IPS-11a (cell line): Measurements from ENCODE around the gene CDH16.
A peak's percentile ranks its signal among the peaks of the same experiment; 100 is the strongest.

ENCODE experiments used
- H3K4me3 ChIP-seq: one replicate; pipeline ENCODE4 v1.5.1; 2013; ENCODE audit warnings: low read depth, low read length, control low read depth

The CDH16 gene

GRCh38 chr16:66930189-66930588, 11.5 kb upstream of the CDH16 start:
- no peak overlapping the region for H3K4me3 ChIP-seq

GRCh38 chr16:66928702-66929388, 10.2 kb upstream of the CDH16 start:
- no peak overlapping the region for H3K4me3 ChIP-seq

- no peak overlapping the region for H3K4me3 ChIP-seq
Measured at GRCh38 chr16:66927918-66928649, 9.4 kb upstream of the CDH16 start.

- H3K4me3 ChIP-seq: no peak overlapping the region
Measured at GRCh38 chr16:66926961-66927436, 8.3 kb upstream of the CDH16 start.

GRCh38 chr16:66926171-66926947, 7.7 kb upstream of the CDH16 start:
- H3K4me3 ChIP-seq: no peak overlapping the region

- peak within 1 kb of the TSS; percentile 33 for H3K4me3 ChIP-seq
Measured at GRCh38 chr16:66925322-66925840, 6.7 kb upstream of the CDH16 start, which contains the start of gene RRAD. RRAD (minus strand) TSS chr16:66925535; CDS start chr16:66925179, 356 bp downstream.

- H3K4me3 ChIP-seq: peak overlapping the region; percentile 33
Measured at GRCh38 chr16:66924527-66925321, 6.0 kb upstream of the CDH16 start.

GRCh38 chr16:66923866-66924265, 5.2 kb upstream of the CDH16 start:
- H3K4me3 ChIP-seq: no peak overlapping the region

GRCh38 chr16:66923247-66923731, 4.6 kb upstream of the CDH16 start:
- H3K4me3 ChIP-seq: no peak overlapping the region

GRCh38 chr16:66921729-66922450, 3.2 kb upstream of the CDH16 start:
- H3K4me3 ChIP-seq: no peak overlapping the region

- H3K4me3 ChIP-seq: no peak overlapping the region
Measured at GRCh38 chr16:66920924-66921680, 2.4 kb upstream of the CDH16 start.

- H3K4me3 ChIP-seq: no peak overlapping the region
Measured at GRCh38 chr16:66920299-66920590, 1.6 kb upstream of the CDH16 start.

- H3K4me3 ChIP-seq: no peak overlapping the region
Measured at GRCh38 chr16:66919569-66920298, 1.0 kb upstream of the CDH16 start.

GRCh38 chr16:66918355-66918754, 330 bp downstream of the CDH16 start:
- H3K4me3 ChIP-seq: no peak overlapping the region

GRCh38 chr16:66917741-66918140, 944 bp downstream of the CDH16 start:
- H3K4me3 ChIP-seq: no peak overlapping the region

GRCh38 chr16:66916518-66916917, 2.2 kb downstream of the CDH16 start:
- H3K4me3 ChIP-seq: no peak overlapping the region

- H3K4me3 ChIP-seq: no peak overlapping the region
Measured at GRCh38 chr16:66915041-66915440, 3.6 kb downstream of the CDH16 start.

- H3K4me3 ChIP-seq: no peak overlapping the region
Measured at GRCh38 chr16:66914541-66914940, 4.1 kb downstream of the CDH16 start.
